D721Med (cell line): ENCODE measurements around the gene RIPK3.
"Not testable (repeated sequence)": the region's sequence is repeated elsewhere in the genome, so short reads cannot be mapped to it uniquely, and the experiment has no call there.

Experiments used
- DNase-seq: peaks from one replicate; pipeline ENCODE4 v3.0.0; 2011; ENCODE audit warnings: low spot score; ENCODE audit not compliant: insufficient read length
- FAIRE-seq: peaks from 2 replicates; lab custom pipeline; 2011; peaks lifted over from hg19 to GRCh38; lab: Jason Lieb, UNC
- CTCF ChIP-seq: IDR thresholded peaks from 2 replicates; pipeline ENCODE4 v1.5.1; 2012; ENCODE audit warnings: mild to moderate bottlenecking, control low read depth; ENCODE audit not compliant: insufficient read depth; ENCODE audit errors: missing control alignments

The RIPK3 gene

DNA sequence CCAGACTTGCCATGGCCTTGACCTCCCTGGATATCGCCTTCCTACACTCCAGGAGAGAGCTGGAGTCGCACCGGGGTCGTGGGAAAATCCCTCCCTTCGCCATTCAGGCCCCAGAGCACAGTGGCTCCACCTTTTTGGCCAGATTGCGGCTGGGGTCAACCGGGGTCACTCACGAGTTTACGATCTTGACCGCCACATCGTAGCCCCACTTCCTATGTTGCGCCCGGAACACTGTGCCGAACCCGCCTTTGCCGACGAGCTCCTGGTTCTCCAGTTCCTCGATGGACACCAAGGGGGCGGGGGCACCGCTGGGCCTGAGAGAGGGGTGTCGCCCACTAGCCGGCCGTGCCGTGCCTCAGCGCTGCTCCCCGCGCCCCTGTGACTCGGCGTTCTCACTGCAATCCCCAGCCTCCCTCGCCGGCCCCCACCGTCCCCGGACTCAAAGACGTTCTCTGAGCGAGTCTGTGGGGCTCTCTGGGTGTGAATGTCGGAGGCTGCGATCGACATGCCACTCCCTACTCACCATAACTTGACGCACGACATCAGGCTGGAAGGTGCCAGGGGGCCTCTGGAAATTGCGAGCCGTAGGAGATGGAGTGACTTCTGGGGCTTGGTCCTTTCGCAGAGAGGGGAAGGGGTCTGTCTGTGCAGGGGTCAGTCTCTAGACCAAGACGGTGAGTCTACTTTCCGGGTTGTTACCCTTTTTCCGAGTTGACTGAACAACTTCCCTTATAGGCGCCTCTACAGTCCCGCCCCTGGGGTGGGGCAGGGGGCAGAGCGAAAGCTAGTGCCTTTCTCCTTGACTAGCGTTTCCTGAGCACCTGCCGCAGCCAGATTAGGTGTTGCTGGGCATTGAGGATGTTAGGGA, at the start of gene RIPK3:
TSS of gene RIPK3 (minus strand) at position 708 of the 868 bp plus-strand sequence. CDS start at position 543, 165 bp downstream.
- no peak for FAIRE-seq
- no peak for TF ChIP-seq CTCF
- no peak for DNase-seq

GRCh38 chr14:24389226-24389848, 49.5 kb upstream of the RIPK3 start:
- no peak for TF ChIP-seq CTCF
- DNase-seq (no peak), FAIRE-seq (no peak)

DNA sequence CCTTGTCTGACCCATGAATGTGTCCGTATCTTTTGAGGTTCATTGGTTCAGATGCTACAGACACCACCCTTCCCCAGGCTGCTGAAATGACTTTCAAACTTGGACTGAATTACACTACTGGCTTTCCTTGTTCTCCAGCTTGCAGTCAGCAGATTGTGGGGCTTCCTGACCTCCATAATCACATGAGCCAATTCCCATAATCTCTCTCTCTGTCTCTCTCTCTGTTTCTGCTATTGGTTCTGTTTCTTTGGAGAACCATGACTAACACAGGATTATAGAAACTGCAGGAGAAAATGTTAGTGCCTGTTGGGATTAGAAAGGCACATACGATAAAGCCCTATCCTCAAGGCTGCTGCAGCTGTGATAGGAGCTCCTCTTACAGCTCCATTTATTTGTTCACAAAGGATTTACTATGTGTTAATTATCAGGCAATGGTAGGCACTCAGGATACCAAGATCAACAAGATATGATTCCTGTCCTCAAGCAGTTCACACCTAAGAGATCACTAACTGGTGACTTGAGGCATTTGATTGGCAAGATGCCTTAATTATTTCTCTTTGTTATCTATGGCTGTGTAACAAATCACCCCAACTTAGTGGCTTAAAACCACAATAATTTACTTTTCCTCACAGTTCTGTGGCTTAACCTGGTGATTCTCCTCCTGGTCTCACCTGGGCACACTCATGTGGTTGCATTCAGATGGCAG, 48.8 kb upstream of the RIPK3 start:
- no peak for FAIRE-seq
- no peak for DNase-seq
- no peak for TF ChIP-seq CTCF

DNA sequence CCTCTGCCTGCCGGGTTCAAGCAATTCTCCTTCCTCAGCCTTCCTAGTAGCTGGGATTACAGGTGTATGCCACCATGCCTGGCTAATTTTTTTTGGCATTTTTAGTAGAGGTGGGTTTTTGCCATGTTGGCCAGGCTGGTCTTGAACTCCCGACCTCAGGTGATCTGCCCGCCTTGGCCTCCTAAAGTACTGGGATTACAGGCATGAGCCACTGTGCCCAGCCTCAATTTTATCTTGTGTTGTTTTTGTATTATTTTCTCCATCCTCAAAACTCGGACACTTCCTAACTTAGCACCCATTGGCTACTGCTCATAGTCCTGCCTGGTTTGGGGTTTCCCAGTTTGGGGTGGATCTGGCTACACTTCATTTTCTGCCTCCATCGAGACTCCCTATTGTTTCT, 47.8 kb upstream of the RIPK3 start:
- DNase-seq, FAIRE-seq: not testable (repeated sequence)

GRCh38 chr14:24387009-24387345, 47.2 kb upstream of the RIPK3 start:
- FAIRE-seq, result no peak
- DNase-seq, result no peak
- TF ChIP-seq CTCF, result no peak

GRCh38 chr14:24385524-24385923, 45.7 kb upstream of the RIPK3 start:
- no peak for TF ChIP-seq CTCF
- no peak for FAIRE-seq
- no peak for DNase-seq

- TF ChIP-seq CTCF, result no peak
- DNase-seq, result no peak
- no peak for FAIRE-seq
These were observed 44.4 kb upstream of the RIPK3 start for GRCh38 chr14:24384169-24384568.
